ENCODE measurements around the gene SYPL1.
"Not testable (repeated sequence)": the region's sequence is repeated elsewhere in the genome, so short reads cannot be mapped to it uniquely, and the experiment has no call there.

The SYPL1 gene

GRCh38 chr7:106112118-106112971, at the start of gene SYPL1:
Gene SYPL1, minus strand, starts transcription at chr7:106112312. Its CDS starts 104 bp downstream, at chr7:106112208.
- peak; percentile 97 for DNase-seq

GRCh38 chr7:106155027-106155426, 42.9 kb upstream of the SYPL1 start:
- DNase-seq: no peak

- DNase-seq: peak; percentile 81
These were observed 41.9 kb upstream of the SYPL1 start for GRCh38 chr7:106153891-106154449.

- no peak for DNase-seq
These were observed 40.2 kb upstream of the SYPL1 start for GRCh38 chr7:106152313-106152665.

GRCh38 chr7:106151459-106152312, 39.6 kb upstream of the SYPL1 start:
- no peak for DNase-seq

- DNase-seq: peak; percentile 8
These were observed 31.7 kb upstream of the SYPL1 start for GRCh38 chr7:106143711-106144337.

- no peak for DNase-seq
These were observed 30.0 kb upstream of the SYPL1 start for GRCh38 chr7:106142136-106142535.

GRCh38 chr7:106140406-106141173, 28.5 kb upstream of the SYPL1 start:
- no peak for DNase-seq

GRCh38 chr7:106139265-106140251, 27.4 kb upstream of the SYPL1 start:
- no peak for DNase-seq

GRCh38 chr7:106138776-106139175, 26.7 kb upstream of the SYPL1 start:
- no peak for DNase-seq

- DNase-seq: not testable (repeated sequence)
These were observed 26.1 kb upstream of the SYPL1 start for GRCh38 chr7:106138181-106138580.

- no peak for DNase-seq
These were observed 22.1 kb upstream of the SYPL1 start for GRCh38 chr7:106134241-106134640.

GRCh38 chr7:106129291-106129690, 17.2 kb upstream of the SYPL1 start:
- no peak for DNase-seq

GRCh38 chr7:106128836-106129235, 16.7 kb upstream of the SYPL1 start:
- no peak for DNase-seq

GRCh38 chr7:106127984-106128780, 16.1 kb upstream of the SYPL1 start:
- no peak for DNase-seq

- peak; percentile 77 for DNase-seq
These were observed 14.2 kb upstream of the SYPL1 start for GRCh38 chr7:106126170-106126938.

- DNase-seq: no peak
These were observed 13.3 kb upstream of the SYPL1 start for GRCh38 chr7:106125417-106125816.

GRCh38 chr7:106124186-106124585, 12.1 kb upstream of the SYPL1 start:
- no peak for DNase-seq

GRCh38 chr7:106122713-106123112, 10.6 kb upstream of the SYPL1 start:
- no peak for DNase-seq

Data from CD4-positive, alpha-beta T cell treated with Interleukin-17A for 4 hours (primary cell).